Neural cell (in vitro differentiated cells): ENCODE results near the gene IWS1. TPM values are rescaled to one million over a fixed set of nuclear protein-coding genes. Genes with fewer than 3 reads are reported as not detected.

Experiments
- H2AFZ ChIP-seq: fragments of 200-600, 300-800 bp; sonication (generic), shearing (Covaris generic); 2 replicates; pipeline ENCODE4 v1.6.0; 2014; ENCODE audit warnings: low read depth, mild to moderate bottlenecking, antibody characterized with exemption, low read length, moderate library complexity
- H3F3A ChIP-seq: fragments of 200-600 bp; shearing (Covaris generic); 2 replicates; pipeline ENCODE4 v1.6.1; 2016; ENCODE audit warnings: mild to moderate bottlenecking, moderate library complexity, mixed read lengths, antibody characterized with exemption, low read length; ENCODE audit not compliant: insufficient read depth, poor library complexity, severe bottlenecking
- H3K27ac ChIP-seq: fragments of 200-600, 300-800 bp; sonication (generic), shearing (Covaris generic); 2 replicates; pipeline ENCODE4 v1.5.1; 2014; ENCODE audit warnings: mild to moderate bottlenecking, low read length, moderate library complexity
- H3K27me3 ChIP-seq: fragments of 300-800, 200-600 bp; sonication (generic), shearing (Covaris generic); 2 replicates; pipeline ENCODE4 v1.6.0; 2014; ENCODE audit warnings: mild to moderate bottlenecking, low read depth, low read length, moderate library complexity; ENCODE audit not compliant: insufficient read depth
- H3K36me3 ChIP-seq: fragments of 300-800, 200-600 bp; sonication (generic), shearing (Covaris generic); 2 replicates; pipeline ENCODE4 v1.5.1; 2014; ENCODE audit warnings: mild to moderate bottlenecking, antibody characterized with exemption, low read length, moderate library complexity; ENCODE audit not compliant: insufficient read depth
- H3K4me2 ChIP-seq: fragments of 300-800, 200-600 bp; sonication (generic), shearing (Covaris generic); 2 replicates; pipeline ENCODE4 v1.6.0; 2014; ENCODE audit warnings: mild to moderate bottlenecking, low read length
- H3K4me3 ChIP-seq: fragments of 300-800, 200-600 bp; sonication (generic), shearing (Covaris generic); 2 replicates; pipeline ENCODE4 v1.5.1; 2014; ENCODE audit warnings: mild to moderate bottlenecking, low read length, moderate library complexity
- H3K79me2 ChIP-seq: fragments of 200-600 bp; shearing (Covaris generic); replicated peaks from 2 replicates; pipeline ENCODE4 v1.6.0; 2014; ENCODE audit warnings: mild to moderate bottlenecking, low read length, moderate library complexity; ENCODE audit not compliant: insufficient read depth
- H3K9ac ChIP-seq: fragments of 300-800, 200-600 bp; sonication (generic), shearing (Covaris generic); 2 replicates; pipeline ENCODE4 v1.6.1; 2016; ENCODE audit warnings: mild to moderate bottlenecking, low read length, mixed read lengths
- H3K9me2 ChIP-seq: fragments of 200-600 bp; shearing (Covaris generic); 2 replicates; pipeline ENCODE4 v1.6.1; 2016; ENCODE audit warnings: mild to moderate bottlenecking, low read length, mixed read lengths; ENCODE audit not compliant: insufficient read depth
- H3K9me3 ChIP-seq: fragments of 200-600, 300-800 bp; sonication (generic), shearing (Covaris generic); 2 replicates; pipeline ENCODE4 v1.6.1; 2016; ENCODE audit warnings: mild to moderate bottlenecking, mixed run types, low read length, moderate library complexity, mixed read lengths
- H4K20me1 ChIP-seq: fragments of 200-600 bp; shearing (Covaris generic); 2 replicates; pipeline ENCODE4 v1.6.1; 2016; ENCODE audit warnings: mild to moderate bottlenecking, mixed run types; ENCODE audit not compliant: insufficient read depth
- EP300 ChIP-seq: fragments of 450-650 bp; conservative IDR thresholded peaks from 2 replicates; pipeline ENCODE4 v1.6.1; 2014; ENCODE audit warnings: antibody characterized with exemption, mild to moderate bottlenecking, moderate library complexity; ENCODE audit not compliant: poor library complexity, severe bottlenecking
- EZH2 ChIP-seq: fragments of 200-600, 300-800 bp; shearing (Covaris generic), sonication (generic); IDR thresholded peaks from 2 replicates; pipeline ENCODE4 v1.6.1; 2014; ENCODE audit warnings: antibody characterized with exemption, low read length, borderline replicate concordance, mild to moderate bottlenecking; ENCODE audit not compliant: insufficient read depth, poor library complexity, severe bottlenecking
- MXI1 ChIP-seq: fragments of 450-650 bp; conservative IDR thresholded peaks from 2 replicates; pipeline ENCODE4 v1.6.1; 2014; ENCODE audit warnings: antibody characterized with exemption, mild to moderate bottlenecking; ENCODE audit not compliant: poor library complexity, severe bottlenecking
- POLR2AphosphoS5 ChIP-seq: IDR thresholded peaks from 2 replicates; pipeline ENCODE4 v1.6.1; 2012
- RAD21 ChIP-seq: fragments of 450-650 bp; conservative IDR thresholded peaks from 2 replicates; pipeline ENCODE4 v1.6.1; 2014; ENCODE audit warnings: antibody characterized with exemption, mild to moderate bottlenecking, moderate library complexity
- SMC3 ChIP-seq: fragments of 450-650 bp; conservative IDR thresholded peaks from 2 replicates; pipeline ENCODE4 v1.6.1; 2014; ENCODE audit warnings: antibody characterized with exemption, mild to moderate bottlenecking, moderate library complexity; ENCODE audit not compliant: poor library complexity
- TAF1 ChIP-seq: IDR thresholded peaks from 2 replicates; pipeline ENCODE4 v1.6.1; 2012; ENCODE audit warnings: low read depth
- polyA plus RNA-seq: library from polyadenylated mRNA; depleted of rRNA; stranded (reverse); fragments of >200 nt; gene quantifications from 2 replicates; pipeline ENCODE4 v1.2.3, GENCODE V29; 2014
- TF ChIP-seq, protein P1 (sequence below): IDR thresholded peaks from 2 replicates; pipeline ENCODE4 v1.6.1; 2012; ENCODE audit warnings: borderline replicate concordance
- TF ChIP-seq, protein P2 (sequence below): fragments of 450-650 bp; IDR thresholded peaks from 2 replicates; pipeline ENCODE4 v1.5.1; 2014; ENCODE audit warnings: antibody characterized with exemption, mild to moderate bottlenecking, moderate library complexity; ENCODE audit not compliant: poor library complexity, severe bottlenecking

IWS1 gene
- polyA plus RNA-seq, 1 donor from 2014 or later: 49.3 TPM

DNA sequence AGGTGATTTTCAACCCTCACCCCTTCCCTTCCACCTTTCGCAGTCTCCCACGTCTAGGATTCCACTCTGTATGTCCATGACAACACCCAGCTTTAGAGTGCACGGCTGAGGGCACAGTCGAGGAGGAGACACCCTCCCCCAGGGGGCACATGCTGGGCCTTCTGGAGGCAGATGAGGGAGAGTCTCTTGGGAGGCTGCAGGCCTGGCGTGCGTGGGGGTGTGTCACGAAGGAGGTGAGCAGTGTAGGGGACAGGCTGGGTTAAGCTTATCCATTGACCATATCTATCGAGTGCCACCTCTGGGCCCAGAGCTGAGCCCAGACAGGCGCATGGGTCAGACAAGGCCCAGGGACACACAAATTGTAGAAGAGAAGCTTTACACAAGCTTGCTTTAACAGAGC lies 89.2 kb downstream of the IWS1 start:
- H4K20me1 ChIP-seq: no peaks in the 10 kb centered on the region
- no peaks in the 10 kb centered on the region for H3K9me3 ChIP-seq
- H3F3A ChIP-seq: no peaks in the 10 kb centered on the region
- H3K9me2 ChIP-seq: no peaks in the 10 kb centered on the region
- TF ChIP-seq RAD21 (no peak), EP300 (no peak), TAF1 (no peak), SMC3 (no peak), POLR2AphosphoS5 (no peak), MXI1 (no peak)
- TF ChIP-seq, protein P1, sequence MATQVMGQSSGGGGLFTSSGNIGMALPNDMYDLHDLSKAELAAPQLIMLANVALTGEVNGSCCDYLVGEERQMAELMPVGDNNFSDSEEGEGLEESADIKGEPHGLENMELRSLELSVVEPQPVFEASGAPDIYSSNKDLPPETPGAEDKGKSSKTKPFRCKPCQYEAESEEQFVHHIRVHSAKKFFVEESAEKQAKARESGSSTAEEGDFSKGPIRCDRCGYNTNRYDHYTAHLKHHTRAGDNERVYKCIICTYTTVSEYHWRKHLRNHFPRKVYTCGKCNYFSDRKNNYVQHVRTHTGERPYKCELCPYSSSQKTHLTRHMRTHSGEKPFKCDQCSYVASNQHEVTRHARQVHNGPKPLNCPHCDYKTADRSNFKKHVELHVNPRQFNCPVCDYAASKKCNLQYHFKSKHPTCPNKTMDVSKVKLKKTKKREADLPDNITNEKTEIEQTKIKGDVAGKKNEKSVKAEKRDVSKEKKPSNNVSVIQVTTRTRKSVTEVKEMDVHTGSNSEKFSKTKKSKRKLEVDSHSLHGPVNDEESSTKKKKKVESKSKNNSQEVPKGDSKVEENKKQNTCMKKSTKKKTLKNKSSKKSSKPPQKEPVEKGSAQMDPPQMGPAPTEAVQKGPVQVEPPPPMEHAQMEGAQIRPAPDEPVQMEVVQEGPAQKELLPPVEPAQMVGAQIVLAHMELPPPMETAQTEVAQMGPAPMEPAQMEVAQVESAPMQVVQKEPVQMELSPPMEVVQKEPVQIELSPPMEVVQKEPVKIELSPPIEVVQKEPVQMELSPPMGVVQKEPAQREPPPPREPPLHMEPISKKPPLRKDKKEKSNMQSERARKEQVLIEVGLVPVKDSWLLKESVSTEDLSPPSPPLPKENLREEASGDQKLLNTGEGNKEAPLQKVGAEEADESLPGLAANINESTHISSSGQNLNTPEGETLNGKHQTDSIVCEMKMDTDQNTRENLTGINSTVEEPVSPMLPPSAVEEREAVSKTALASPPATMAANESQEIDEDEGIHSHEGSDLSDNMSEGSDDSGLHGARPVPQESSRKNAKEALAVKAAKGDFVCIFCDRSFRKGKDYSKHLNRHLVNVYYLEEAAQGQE: no peak
- TF ChIP-seq, protein P2, sequence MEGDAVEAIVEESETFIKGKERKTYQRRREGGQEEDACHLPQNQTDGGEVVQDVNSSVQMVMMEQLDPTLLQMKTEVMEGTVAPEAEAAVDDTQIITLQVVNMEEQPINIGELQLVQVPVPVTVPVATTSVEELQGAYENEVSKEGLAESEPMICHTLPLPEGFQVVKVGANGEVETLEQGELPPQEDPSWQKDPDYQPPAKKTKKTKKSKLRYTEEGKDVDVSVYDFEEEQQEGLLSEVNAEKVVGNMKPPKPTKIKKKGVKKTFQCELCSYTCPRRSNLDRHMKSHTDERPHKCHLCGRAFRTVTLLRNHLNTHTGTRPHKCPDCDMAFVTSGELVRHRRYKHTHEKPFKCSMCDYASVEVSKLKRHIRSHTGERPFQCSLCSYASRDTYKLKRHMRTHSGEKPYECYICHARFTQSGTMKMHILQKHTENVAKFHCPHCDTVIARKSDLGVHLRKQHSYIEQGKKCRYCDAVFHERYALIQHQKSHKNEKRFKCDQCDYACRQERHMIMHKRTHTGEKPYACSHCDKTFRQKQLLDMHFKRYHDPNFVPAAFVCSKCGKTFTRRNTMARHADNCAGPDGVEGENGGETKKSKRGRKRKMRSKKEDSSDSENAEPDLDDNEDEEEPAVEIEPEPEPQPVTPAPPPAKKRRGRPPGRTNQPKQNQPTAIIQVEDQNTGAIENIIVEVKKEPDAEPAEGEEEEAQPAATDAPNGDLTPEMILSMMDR: no peak
- no peak overlapping the region for H2AFZ ChIP-seq
- no peak overlapping the region for H3K4me2 ChIP-seq
- no peak overlapping the region for H3K9ac ChIP-seq
- no peaks in the 10 kb centered on the region for H3K27me3 ChIP-seq
- H3K27ac ChIP-seq: no peak overlapping the region
- H3K36me3 ChIP-seq: no peaks in the 10 kb centered on the region
- no peaks in the 10 kb centered on the region for H3K79me2 ChIP-seq
- no peak overlapping the region for H3K4me3 ChIP-seq

DNA sequence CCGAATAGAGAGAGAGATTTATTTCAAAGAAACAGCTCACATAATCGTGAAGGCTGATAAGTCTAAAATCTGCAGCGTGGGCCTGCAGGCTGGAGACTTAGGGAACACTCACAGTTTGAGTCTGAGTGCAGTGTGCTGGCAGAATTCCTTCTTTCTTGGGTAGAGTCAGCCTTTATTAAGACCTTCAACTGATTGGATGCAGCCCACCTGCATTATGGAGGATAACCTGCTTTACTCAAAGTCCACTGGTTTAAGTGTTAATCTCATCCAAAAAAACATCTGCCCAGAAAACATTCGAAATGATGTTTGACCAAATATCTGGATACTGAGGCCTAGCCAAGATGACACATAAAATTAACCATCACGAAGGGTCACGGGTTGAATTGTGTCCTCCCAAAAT lies 91.8 kb downstream of the IWS1 start:
- no peak overlapping the region for H3K4me3 ChIP-seq
- TF ChIP-seq RAD21: no peak
- TF ChIP-seq EZH2: no peak
- no peak for TF ChIP-seq EP300
- no peak for TF ChIP-seq TAF1
- TF ChIP-seq SMC3: no peak
- TF ChIP-seq MXI1: no peak
- TF ChIP-seq, protein P1: no peak
- TF ChIP-seq POLR2AphosphoS5: no peak
- H3K4me2 ChIP-seq: no peak overlapping the region
- H4K20me1 ChIP-seq: no peaks in the 10 kb centered on the region
- no peaks in the 10 kb centered on the region for H3K9me3 ChIP-seq
- H3K9ac ChIP-seq: no peak overlapping the region
- no peaks in the 10 kb centered on the region for H3K36me3 ChIP-seq
- no peaks in the 10 kb centered on the region for H3K27me3 ChIP-seq
- H3K27ac ChIP-seq: no peak overlapping the region
- H2AFZ ChIP-seq: no peak overlapping the region
- no peaks in the 10 kb centered on the region for H3K79me2 ChIP-seq
- H3F3A ChIP-seq: no peaks in the 10 kb centered on the region
- no peaks in the 10 kb centered on the region for H3K9me2 ChIP-seq
